Mesothelial cell of epicardium (in vitro differentiated cells): ENCODE data around the gene SORCS1. TPM values are rescaled to one million over a fixed set of nuclear protein-coding genes. Genes with fewer than 3 reads are reported as not detected.
A peak's percentile ranks its signal among the peaks of the same experiment; 100 is the strongest.

Source experiments
- DNase-seq, 2 experiments: peaks; one replicate each; pipeline ENCODE4 v3.0.0; 2021; ENCODE audit warnings: low spot score in 2 of 2; ENCODE audit not compliant: unreplicated experiment in 2 of 2
- H3K27ac Mint-ChIP-seq: 2 replicates; pipeline ENCODE4 v1.8.0; 2021; ENCODE audit warnings: mixed read lengths
- H3K27me3 Mint-ChIP-seq: 2 replicates; pipeline ENCODE4 v1.8.0; 2021; ENCODE audit warnings: low read depth, mixed read lengths
- H3K36me3 Mint-ChIP-seq: 2 replicates; pipeline ENCODE4 v1.8.0; 2021; ENCODE audit warnings: mixed read lengths
- H3K4me1 Mint-ChIP-seq: 2 replicates; pipeline ENCODE4 v1.8.0; 2021; ENCODE audit warnings: mixed read lengths
- H3K4me3 Mint-ChIP-seq: 2 replicates; pipeline ENCODE4 v1.8.0; 2021; ENCODE audit warnings: mild to moderate bottlenecking, moderate library complexity, mixed read lengths
- H3K9me3 Mint-ChIP-seq: 2 replicates; pipeline ENCODE4 v1.8.0; 2021; ENCODE audit warnings: mixed read lengths
- CTCF ChIP-seq: fragments of 200-600 bp; sonication (generic); IDR thresholded peaks from one replicate; pipeline ENCODE4 v1.5.0; 2021; ENCODE audit warnings: antibody characterized with exemption; ENCODE audit not compliant: unreplicated experiment
- total RNA-seq: library from RNA; stranded (reverse); gene quantifications from 3 replicates; pipeline ENCODE4 v1.2.1, GENCODE V29; 2021

The SORCS1 gene
- 0.78 to 1.1 TPM (median 0.81 TPM) in 3 replicates for total RNA-seq

DNA sequence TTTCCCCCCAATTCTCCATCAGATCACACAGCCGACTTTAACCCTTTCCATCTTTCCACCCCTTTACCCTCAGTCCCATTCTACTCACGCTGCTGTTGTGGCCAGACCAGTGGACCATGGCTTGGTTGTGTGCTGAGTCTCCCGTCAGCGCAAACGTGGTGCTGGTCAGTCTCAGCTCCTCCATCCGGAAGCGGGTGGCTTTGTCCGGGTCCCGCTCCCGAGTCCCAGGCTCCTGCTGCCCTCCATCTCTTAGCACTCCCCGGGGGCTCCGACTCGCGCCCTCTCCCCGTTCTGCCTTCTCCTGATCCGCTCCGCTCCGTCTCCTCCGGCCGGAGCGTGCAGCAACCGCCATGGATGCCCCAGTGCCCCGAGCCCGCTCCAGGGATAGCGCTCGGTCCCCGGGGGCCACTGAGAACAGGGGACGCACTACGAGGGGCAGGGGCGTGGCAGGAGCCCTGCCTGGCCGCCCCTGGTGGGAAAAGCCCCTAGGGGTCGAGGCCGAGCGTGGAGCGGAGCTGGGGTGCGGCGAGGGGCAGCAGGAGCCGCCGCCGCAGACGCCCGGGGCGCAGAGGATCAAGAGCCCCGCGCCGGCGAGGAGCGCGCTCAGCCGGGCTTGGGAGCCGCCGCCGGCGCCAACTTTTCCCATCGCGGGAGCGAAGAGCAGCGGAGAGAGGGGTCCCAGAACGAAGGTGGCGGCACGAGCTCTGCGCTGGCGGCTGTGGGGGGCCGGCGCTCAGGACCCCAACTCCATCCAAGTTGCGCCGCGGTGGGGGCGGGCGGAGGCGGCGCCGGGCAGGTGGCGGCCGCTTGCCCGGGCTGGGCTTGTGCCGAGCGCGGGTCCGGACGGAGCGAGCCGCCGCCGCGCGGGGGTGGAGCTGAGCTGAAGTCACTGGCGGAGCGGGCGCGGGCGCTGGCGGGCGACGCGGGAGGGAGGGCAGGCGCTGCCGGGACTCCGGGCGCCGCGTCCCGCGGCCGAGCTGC, at the start of gene SORCS1:
SORCS1 (minus strand) TSS at position 826 of the 981 bp plus-strand sequence.
- TF ChIP-seq CTCF, result no peak
- peak; percentile 45 to 53 for DNase-seq
- Mint-ChIP-seq H3K9me3 (no peaks in the 10 kb centered on the region), H3K27me3 (peaks cover 93% of the 10 kb centered on the region), H3K36me3 (no peaks in the 10 kb centered on the region), H3K4me3 (peak within 1 kb of the TSS; percentile 69), H3K27ac (no peak within 1 kb of the TSS), H3K4me1 (peaks cover 2% of the 10 kb centered on the region)

- peaks cover 3% of the 10 kb centered on the region for H3K9me3 Mint-ChIP-seq
- peaks cover 3% of the 10 kb centered on the region for H3K27me3 Mint-ChIP-seq
- no peak for TF ChIP-seq CTCF
- no peak overlapping the region for H3K4me3 Mint-ChIP-seq
- H3K4me1 Mint-ChIP-seq, result no peaks in the 10 kb centered on the region
- no peak for DNase-seq
- no peaks in the 10 kb centered on the region for H3K36me3 Mint-ChIP-seq
- H3K27ac Mint-ChIP-seq, result no peak overlapping the region
Observed at GRCh38 chr10:107214261-107214660, 49.8 kb upstream of the SORCS1 start.

GRCh38 chr10:107213861-107214260, 49.4 kb upstream of the SORCS1 start:
- DNase-seq, result no peak
- no peak overlapping the region for H3K4me3 Mint-ChIP-seq
- H3K27me3 Mint-ChIP-seq, result peaks cover 3% of the 10 kb centered on the region
- H3K36me3 Mint-ChIP-seq, result no peaks in the 10 kb centered on the region
- H3K4me1 Mint-ChIP-seq, result no peaks in the 10 kb centered on the region
- peaks cover 3% of the 10 kb centered on the region for H3K9me3 Mint-ChIP-seq
- no peak for TF ChIP-seq CTCF
- H3K27ac Mint-ChIP-seq, result no peak overlapping the region

- DNase-seq, result no peak
- Mint-ChIP-seq H3K4me3 (no peak overlapping the region), H3K27me3 (peaks cover 6% of the 10 kb centered on the region), H3K36me3 (no peaks in the 10 kb centered on the region), H3K4me1 (no peaks in the 10 kb centered on the region), H3K27ac (no peak overlapping the region), H3K9me3 (peaks cover 5% of the 10 kb centered on the region)
- no peak for TF ChIP-seq CTCF
Observed at GRCh38 chr10:107206833-107207232, 42.3 kb upstream of the SORCS1 start.

DNA sequence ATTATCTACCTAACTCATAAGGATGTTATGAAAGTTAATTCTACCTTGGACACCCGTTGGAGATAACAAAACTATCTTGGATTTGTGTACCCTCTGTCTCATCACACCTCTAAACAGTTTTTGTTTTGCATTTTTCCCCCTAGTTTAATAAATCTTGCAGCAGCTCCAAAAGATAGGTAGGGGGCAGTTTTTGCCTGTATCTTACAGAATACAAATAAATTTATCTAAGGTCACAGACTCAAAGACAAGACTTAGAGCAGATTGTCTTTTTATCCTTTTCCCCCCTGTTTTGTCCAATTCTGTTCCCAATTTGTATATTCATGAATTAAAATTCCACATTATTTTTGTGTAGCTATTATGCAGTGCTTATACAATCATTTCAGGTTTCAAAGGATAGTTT, 5.0 kb upstream of the SORCS1 start:
- Mint-ChIP-seq H3K36me3 (no peaks in the 10 kb centered on the region), H3K27ac (no peak overlapping the region), H3K4me1 (peaks cover 2% of the 10 kb centered on the region), H3K4me3 (no peak overlapping the region), H3K9me3 (no peaks in the 10 kb centered on the region), H3K27me3 (peaks cover 67% of the 10 kb centered on the region)
- no peak for DNase-seq
- no peak for TF ChIP-seq CTCF
